HepG2 (cell line): ENCODE data around the gene RAPGEF6. TPM values are rescaled to one million over a fixed set of nuclear protein-coding genes. Genes with fewer than 3 reads are reported as not detected.

Source experiments
- ERF ChIP-seq: IDR thresholded peaks from 2 replicates; pipeline ENCODE4 v1.6.1; 2018; ENCODE audit warnings: missing biosample characterization, missing genetic modification reagents
- GABPA ChIP-seq, 2 experiments: IDR thresholded peaks; 2 replicates each; pipeline ENCODE4 v1.6.1; 2011 to 2016; ENCODE audit warnings: low read depth in 2 of 2, low read length in 1 of 2, missing biosample characterization in 1 of 2, missing genetic modification characterization in 1 of 2
- HHEX ChIP-seq: IDR thresholded peaks from 2 replicates; pipeline ENCODE4 v1.6.1; 2016; ENCODE audit warnings: control low read depth
- HOXA3 ChIP-seq: sonication (generic); formaldehyde crosslinking; IDR thresholded peaks from 2 replicates; pipeline ENCODE4 v1.5.0; 2020; ENCODE audit warnings: missing genetic modification reagents
- REPIN1 ChIP-seq: sonication (generic); formaldehyde crosslinking; IDR thresholded peaks from 2 replicates; pipeline ENCODE4 v1.8.0; 2022; ENCODE audit warnings: missing genetic modification reagents, low read depth, mild to moderate bottlenecking, borderline replicate concordance
- RFX5 ChIP-seq: IDR thresholded peaks from 2 replicates; pipeline ENCODE4 v1.6.1; 2011; ENCODE audit warnings: low read depth, low read length, improper control_type of control experiment
- RNF2 ChIP-seq: fragments of 450-650 bp; conservative IDR thresholded peaks from 2 replicates; pipeline ENCODE4 v1.6.1; 2016; ENCODE audit warnings: low read depth
- SIN3A ChIP-seq: IDR thresholded peaks from 2 replicates; pipeline ENCODE4 v1.6.1; 2011; ENCODE audit warnings: low read depth, mild to moderate bottlenecking, control low read depth, low read length, borderline replicate concordance
- SMAD3 ChIP-seq: sonication (generic); formaldehyde crosslinking; IDR thresholded peaks from 2 replicates; pipeline ENCODE4 v1.4.0; 2020; ENCODE audit warnings: missing genetic modification reagents
- TBX3 ChIP-seq: fragments of 450-650 bp; IDR thresholded peaks from 2 replicates; pipeline ENCODE4 v1.6.1; 2017; ENCODE audit warnings: antibody characterized with exemption, mild to moderate bottlenecking, inconsistent platforms, borderline replicate concordance
- TCF12 ChIP-seq, 2 experiments: fragments of 450-650 bp in 1 of 2; sonication (generic) in 1 of 2; formaldehyde crosslinking in 1 of 2; IDR thresholded peaks; 2 replicates each; pipeline versions ENCODE4 v1.6.1 to v1.8.0; 2017 to 2022; ENCODE audit warnings: antibody characterized with exemption in 1 of 2, mild to moderate bottlenecking in 1 of 2, missing genetic modification reagents in 1 of 2, moderate library complexity in 1 of 2
- TOE1 ChIP-seq: sonication (generic); formaldehyde crosslinking; IDR thresholded peaks from 2 replicates; pipeline ENCODE4 v1.4.0; 2020; ENCODE audit warnings: mild to moderate bottlenecking, missing genetic modification reagents
- ZNF207 ChIP-seq: fragments of 450-650 bp; IDR thresholded peaks from 2 replicates; pipeline ENCODE4 v1.6.1; 2016; ENCODE audit warnings: antibody characterized with exemption, borderline replicate concordance
- ZNF232 ChIP-seq: sonication (generic); formaldehyde crosslinking; IDR thresholded peaks from 2 replicates; pipeline ENCODE4 v1.4.0; 2020; ENCODE audit warnings: missing genetic modification reagents, borderline replicate concordance
- ZNF3 ChIP-seq: IDR thresholded peaks from 2 replicates; pipeline ENCODE4 v1.7.0; 2017; ENCODE audit warnings: inconsistent platforms
- ZNF30 ChIP-seq: sonication (generic); formaldehyde crosslinking; IDR thresholded peaks from 2 replicates; pipeline ENCODE4 v1.5.0; 2020; ENCODE audit warnings: mild to moderate bottlenecking, missing genetic modification reagents
- ZNF563 ChIP-seq: sonication (generic); formaldehyde crosslinking; IDR thresholded peaks from 2 replicates; pipeline ENCODE4 v1.8.0; 2022; ENCODE audit warnings: mild to moderate bottlenecking, moderate library complexity, missing genetic modification reagents
- ZNF616 ChIP-seq: sonication (generic); formaldehyde crosslinking; IDR thresholded peaks from 2 replicates; pipeline ENCODE4 v1.5.0; 2020; ENCODE audit warnings: low read depth, mild to moderate bottlenecking, missing genetic modification reagents
- polyA plus RNA-seq, 8 experiments: library from polyadenylated mRNA; depleted of rRNA in 3 of 8; stranded (reverse) in 7 of 8; unstranded in 1 of 8; fragments of >200 nt; fragmentation: Illumina TruSeq in 4 of 8; extraction: Trizol in 4 of 8; gene quantifications; 2 replicates each; pipeline versions ENCODE4 v1.2.1 to v1.2.3, GENCODE V29; 2011 to 2016; ENCODE audit warnings: low read depth in 4 of 8, missing spikeins in 1 of 8, mixed read lengths in 1 of 8; ENCODE audit not compliant: insufficient read depth in 1 of 8
- total RNA-seq, 5 experiments: library from RNA; depleted of rRNA; stranded (reverse); fragments of >200 nt; fragmentation: Illumina TruSeq; extraction: Trizol; gene quantifications; 2 replicates each; pipeline ENCODE4 v1.2.3, GENCODE V29; 2016; ENCODE audit warnings: low read depth in 1 of 5
- TF ChIP-seq, protein P1 (sequence below): sonication (generic); formaldehyde crosslinking; conservative IDR thresholded peaks from 2 replicates; pipeline ENCODE4 v1.4.0; 2020; ENCODE audit warnings: missing genetic modification reagents
- TF ChIP-seq, protein P2 (sequence below): sonication (generic); formaldehyde crosslinking; IDR thresholded peaks from 2 replicates; pipeline ENCODE4 v1.5.0; 2020; ENCODE audit warnings: mild to moderate bottlenecking, missing genetic modification reagents, borderline replicate concordance
- TF ChIP-seq, protein P3 (sequence below): sonication (generic); formaldehyde crosslinking; IDR thresholded peaks from 2 replicates; pipeline ENCODE4 v1.4.0; 2020; ENCODE audit warnings: missing genetic modification reagents
- TF ChIP-seq, protein P4 (sequence below): sonication (generic); formaldehyde crosslinking; IDR thresholded peaks from 2 replicates; pipeline ENCODE4 v1.4.0; 2020; ENCODE audit warnings: mild to moderate bottlenecking, missing genetic modification reagents
- TF ChIP-seq, protein P5 (sequence below): sonication (generic); formaldehyde crosslinking; IDR thresholded peaks from 2 replicates; pipeline ENCODE4 v1.8.0; 2022; ENCODE audit warnings: missing genetic modification reagents, mild to moderate bottlenecking, moderate library complexity, borderline replicate concordance

Gene RAPGEF6
- total and polyA plus RNA-seq, 2 of the 13 experiments (the other 11 are each of a cell fraction or from before 2014, with no cell fraction given), result 7.7 to 24.6 TPM

DNA sequence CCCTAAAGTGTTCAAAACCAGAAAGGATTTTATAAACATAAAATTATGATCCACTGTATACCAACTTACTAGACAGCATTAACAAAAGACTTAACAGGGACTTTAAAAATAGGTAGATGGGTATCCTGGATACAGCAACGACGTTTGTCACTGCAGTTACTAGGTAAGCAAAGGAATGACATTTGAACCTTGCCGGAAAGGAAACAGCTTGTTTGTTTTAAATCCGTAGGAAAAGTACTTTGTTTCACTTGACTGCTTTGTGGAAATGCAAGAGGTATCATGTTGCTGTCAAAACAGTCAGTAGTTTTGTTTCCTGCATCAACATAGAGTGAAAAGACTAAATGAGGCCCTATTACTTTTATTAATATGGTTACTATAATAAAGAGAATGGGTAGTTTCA lies 248.2 kb downstream of the RAPGEF6 start (continued):
- TF ChIP-seq, protein P1, sequence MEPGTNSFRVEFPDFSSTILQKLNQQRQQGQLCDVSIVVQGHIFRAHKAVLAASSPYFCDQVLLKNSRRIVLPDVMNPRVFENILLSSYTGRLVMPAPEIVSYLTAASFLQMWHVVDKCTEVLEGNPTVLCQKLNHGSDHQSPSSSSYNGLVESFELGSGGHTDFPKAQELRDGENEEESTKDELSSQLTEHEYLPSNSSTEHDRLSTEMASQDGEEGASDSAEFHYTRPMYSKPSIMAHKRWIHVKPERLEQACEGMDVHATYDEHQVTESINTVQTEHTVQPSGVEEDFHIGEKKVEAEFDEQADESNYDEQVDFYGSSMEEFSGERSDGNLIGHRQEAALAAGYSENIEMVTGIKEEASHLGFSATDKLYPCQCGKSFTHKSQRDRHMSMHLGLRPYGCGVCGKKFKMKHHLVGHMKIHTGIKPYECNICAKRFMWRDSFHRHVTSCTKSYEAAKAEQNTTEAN (CRISPR knock-in tag), result 0 out of 2 replicates have a peak, but pooled peaks have one; percentile 49
- TF ChIP-seq, protein P2, sequence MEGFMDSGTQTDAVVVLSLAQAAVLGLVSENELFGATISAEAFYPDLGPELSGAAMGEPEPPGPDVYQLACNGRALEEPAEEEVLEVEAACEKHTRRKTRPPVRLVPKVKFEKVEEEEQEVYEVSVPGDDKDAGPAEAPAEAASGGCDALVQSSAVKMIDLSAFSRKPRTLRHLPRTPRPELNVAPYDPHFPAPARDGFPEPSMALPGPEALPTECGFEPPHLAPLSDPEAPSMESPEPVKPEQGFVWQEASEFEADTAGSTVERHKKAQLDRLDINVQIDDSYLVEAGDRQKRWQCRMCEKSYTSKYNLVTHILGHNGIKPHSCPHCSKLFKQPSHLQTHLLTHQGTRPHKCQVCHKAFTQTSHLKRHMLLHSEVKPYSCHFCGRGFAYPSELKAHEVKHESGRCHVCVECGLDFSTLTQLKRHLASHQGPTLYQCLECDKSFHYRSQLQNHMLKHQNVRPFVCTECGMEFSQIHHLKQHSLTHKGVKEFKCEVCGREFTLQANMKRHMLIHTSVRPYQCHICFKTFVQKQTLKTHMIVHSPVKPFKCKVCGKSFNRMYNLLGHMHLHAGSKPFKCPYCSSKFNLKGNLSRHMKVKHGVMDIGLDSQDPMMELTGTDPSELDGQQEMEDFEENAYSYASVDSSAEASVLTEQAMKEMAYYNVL (CRISPR knock-in tag), result no peak
- TF ChIP-seq RFX5 (0 out of 2 replicates have a peak, but pooled peaks have one; percentile 49), ERF (CRISPR knock-in tag) (peak; percentile 59; the same call in 1 of the 2 replicates), RNF2 (no peak), SMAD3 (peak; percentile 50; the same call in 1 of the 2 replicates), HHEX (CRISPR knock-in tag) (no peak), TCF12 (IDR thresholded peaks at IDR 0.05) (no peak), TCF12 (CRISPR knock-in tag; IDR thresholded peaks at IDR 0.05) (no peak), TBX3 (no peak), ZNF563 (no peak), ZNF232 (peak; percentile 34; the same call in 1 of the 2 replicates), SIN3A (no peak), REPIN1 (CRISPR knock-in tag) (no peak), HOXA3 (no peak), ZNF3 (no peak), ZNF207 (no peak), ZNF616 (CRISPR knock-in tag) (no peak), ZNF30 (CRISPR knock-in tag) (no peak), GABPA (IDR thresholded peaks at IDR 0.05; ENCODE audit: low read depth, low read length) (no peak), GABPA (CRISPR knock-in tag; IDR thresholded peaks at IDR 0.05; ENCODE audit: low read depth) (peak; percentile 52), TOE1 (CRISPR knock-in tag) (no peak)
- TF ChIP-seq, protein P3, sequence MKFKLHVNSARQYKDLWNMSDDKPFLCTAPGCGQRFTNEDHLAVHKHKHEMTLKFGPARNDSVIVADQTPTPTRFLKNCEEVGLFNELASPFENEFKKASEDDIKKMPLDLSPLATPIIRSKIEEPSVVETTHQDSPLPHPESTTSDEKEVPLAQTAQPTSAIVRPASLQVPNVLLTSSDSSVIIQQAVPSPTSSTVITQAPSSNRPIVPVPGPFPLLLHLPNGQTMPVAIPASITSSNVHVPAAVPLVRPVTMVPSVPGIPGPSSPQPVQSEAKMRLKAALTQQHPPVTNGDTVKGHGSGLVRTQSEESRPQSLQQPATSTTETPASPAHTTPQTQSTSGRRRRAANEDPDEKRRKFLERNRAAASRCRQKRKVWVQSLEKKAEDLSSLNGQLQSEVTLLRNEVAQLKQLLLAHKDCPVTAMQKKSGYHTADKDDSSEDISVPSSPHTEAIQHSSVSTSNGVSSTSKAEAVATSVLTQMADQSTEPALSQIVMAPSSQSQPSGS (CRISPR knock-in tag), result no peak
- TF ChIP-seq, protein P4, sequence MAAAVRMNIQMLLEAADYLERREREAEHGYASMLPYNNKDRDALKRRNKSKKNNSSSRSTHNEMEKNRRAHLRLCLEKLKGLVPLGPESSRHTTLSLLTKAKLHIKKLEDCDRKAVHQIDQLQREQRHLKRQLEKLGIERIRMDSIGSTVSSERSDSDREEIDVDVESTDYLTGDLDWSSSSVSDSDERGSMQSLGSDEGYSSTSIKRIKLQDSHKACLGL (CRISPR knock-in tag), result no peak
- TF ChIP-seq, protein P5, sequence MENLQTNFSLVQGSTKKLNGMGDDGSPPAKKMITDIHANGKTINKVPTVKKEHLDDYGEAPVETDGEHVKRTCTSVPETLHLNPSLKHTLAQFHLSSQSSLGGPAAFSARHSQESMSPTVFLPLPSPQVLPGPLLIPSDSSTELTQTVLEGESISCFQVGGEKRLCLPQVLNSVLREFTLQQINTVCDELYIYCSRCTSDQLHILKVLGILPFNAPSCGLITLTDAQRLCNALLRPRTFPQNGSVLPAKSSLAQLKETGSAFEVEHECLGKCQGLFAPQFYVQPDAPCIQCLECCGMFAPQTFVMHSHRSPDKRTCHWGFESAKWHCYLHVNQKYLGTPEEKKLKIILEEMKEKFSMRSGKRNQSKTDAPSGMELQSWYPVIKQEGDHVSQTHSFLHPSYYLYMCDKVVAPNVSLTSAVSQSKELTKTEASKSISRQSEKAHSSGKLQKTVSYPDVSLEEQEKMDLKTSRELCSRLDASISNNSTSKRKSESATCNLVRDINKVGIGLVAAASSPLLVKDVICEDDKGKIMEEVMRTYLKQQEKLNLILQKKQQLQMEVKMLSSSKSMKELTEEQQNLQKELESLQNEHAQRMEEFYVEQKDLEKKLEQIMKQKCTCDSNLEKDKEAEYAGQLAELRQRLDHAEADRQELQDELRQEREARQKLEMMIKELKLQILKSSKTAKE (CRISPR knock-in tag), result no peak
